Chondrocyte (in vitro differentiated cells): Measurements from ENCODE around the gene BST2. TPM values are rescaled to one million over a fixed set of nuclear protein-coding genes. Genes with fewer than 3 reads are reported as not detected.

Experiments
- DNase-seq: peaks from one replicate; pipeline ENCODE4 v3.0.0; 2021; ENCODE audit warnings: mixed read lengths, low spot score
- H3K27ac Mint-ChIP-seq: one replicate; pipeline ENCODE4 v1.8.0; 2021; ENCODE audit warnings: mild to moderate bottlenecking, moderate library complexity, mixed read lengths; ENCODE audit not compliant: unreplicated experiment
- H3K27me3 Mint-ChIP-seq: 2 replicates; pipeline ENCODE4 v1.8.0; 2021; ENCODE audit warnings: low read depth, mixed read lengths
- H3K36me3 Mint-ChIP-seq: 2 replicates; pipeline ENCODE4 v1.8.0; 2021; ENCODE audit warnings: low read depth, mixed read lengths
- H3K4me1 Mint-ChIP-seq: 2 replicates; pipeline ENCODE4 v1.8.0; 2021; ENCODE audit warnings: low read depth, mild to moderate bottlenecking, mixed read lengths
- H3K4me3 Mint-ChIP-seq: one replicate; pipeline ENCODE4 v1.8.0; 2021; ENCODE audit warnings: mild to moderate bottlenecking, moderate library complexity, mixed read lengths; ENCODE audit not compliant: unreplicated experiment
- H3K9me3 Mint-ChIP-seq: 2 replicates; pipeline ENCODE4 v1.8.0; 2021; ENCODE audit warnings: low read depth, mixed read lengths
- long read RNA-seq: library from polyadenylated mRNA; stranded (forward); transcript quantifications from one replicate; pipeline ENCODE4 v2.0.0, GENCODE V29; 2021
- total RNA-seq: library from RNA; stranded (reverse); gene quantifications from 3 replicates; pipeline ENCODE4 v1.2.1, GENCODE V29; 2021
- TF ChIP-seq, protein P1 (sequence below): fragments of 200-600 bp; sonication (generic); IDR thresholded peaks from 2 replicates; pipeline ENCODE4 v1.5.0; 2021; ENCODE audit warnings: antibody characterized with exemption, mild to moderate bottlenecking, moderate library complexity

The BST2 gene
- not detected in 3 replicates for total RNA-seq
- long read RNA-seq: 0 reads

- TF ChIP-seq, protein P1, sequence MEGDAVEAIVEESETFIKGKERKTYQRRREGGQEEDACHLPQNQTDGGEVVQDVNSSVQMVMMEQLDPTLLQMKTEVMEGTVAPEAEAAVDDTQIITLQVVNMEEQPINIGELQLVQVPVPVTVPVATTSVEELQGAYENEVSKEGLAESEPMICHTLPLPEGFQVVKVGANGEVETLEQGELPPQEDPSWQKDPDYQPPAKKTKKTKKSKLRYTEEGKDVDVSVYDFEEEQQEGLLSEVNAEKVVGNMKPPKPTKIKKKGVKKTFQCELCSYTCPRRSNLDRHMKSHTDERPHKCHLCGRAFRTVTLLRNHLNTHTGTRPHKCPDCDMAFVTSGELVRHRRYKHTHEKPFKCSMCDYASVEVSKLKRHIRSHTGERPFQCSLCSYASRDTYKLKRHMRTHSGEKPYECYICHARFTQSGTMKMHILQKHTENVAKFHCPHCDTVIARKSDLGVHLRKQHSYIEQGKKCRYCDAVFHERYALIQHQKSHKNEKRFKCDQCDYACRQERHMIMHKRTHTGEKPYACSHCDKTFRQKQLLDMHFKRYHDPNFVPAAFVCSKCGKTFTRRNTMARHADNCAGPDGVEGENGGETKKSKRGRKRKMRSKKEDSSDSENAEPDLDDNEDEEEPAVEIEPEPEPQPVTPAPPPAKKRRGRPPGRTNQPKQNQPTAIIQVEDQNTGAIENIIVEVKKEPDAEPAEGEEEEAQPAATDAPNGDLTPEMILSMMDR: no peak
- H3K9me3 Mint-ChIP-seq: no peaks in the 10 kb centered on the region
- peaks cover 14% of the 10 kb centered on the region for H3K4me1 Mint-ChIP-seq
- no peak within 1 kb of the TSS for H3K4me3 Mint-ChIP-seq
- H3K27ac Mint-ChIP-seq: no peak within 1 kb of the TSS
- H3K27me3 Mint-ChIP-seq: peaks cover 3% of the 10 kb centered on the region
- no peak for DNase-seq
- no peaks in the 10 kb centered on the region for H3K36me3 Mint-ChIP-seq
Observed at GRCh38 chr19:17405250-17406045, at the start of gene BST2. BST2 (minus strand) TSS chr19:17405630; CDS start chr19:17405575, 55 bp downstream.

- Mint-ChIP-seq H3K4me1 (peaks cover 9% of the 10 kb centered on the region), H3K4me3 (no peak overlapping the region), H3K27me3 (peaks cover 24% of the 10 kb centered on the region), H3K36me3 (no peaks in the 10 kb centered on the region), H3K27ac (no peak overlapping the region), H3K9me3 (no peaks in the 10 kb centered on the region)
- no peak for DNase-seq
- TF ChIP-seq, protein P1: no peak
Observed at GRCh38 chr19:17454576-17455071, 49.2 kb upstream of the BST2 start.

DNA sequence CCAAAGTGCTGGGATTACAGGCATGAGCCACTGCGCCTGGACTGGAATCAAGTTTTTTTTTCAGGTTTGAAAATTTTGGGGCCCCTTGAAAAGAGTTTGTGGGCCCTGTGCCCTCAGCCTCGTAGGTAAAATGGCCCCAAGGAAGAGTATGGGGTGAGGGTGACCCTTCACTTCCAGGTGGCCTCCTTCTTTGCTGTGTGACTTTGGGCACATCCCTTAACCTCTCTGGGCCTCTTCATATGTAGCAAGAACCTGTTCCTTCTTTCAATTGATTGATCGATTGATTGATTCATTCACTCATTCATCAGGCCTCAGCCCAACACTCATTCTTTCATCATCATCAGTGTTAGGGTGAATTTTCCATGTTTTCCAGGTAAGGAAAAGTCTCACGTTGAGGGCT lies 46.4 kb upstream of the BST2 start:
- Mint-ChIP-seq H3K4me1 (peaks cover 7% of the 10 kb centered on the region), H3K27me3 (peaks cover 32% of the 10 kb centered on the region), H3K27ac (no peak overlapping the region), H3K4me3 (no peak overlapping the region), H3K36me3 (no peaks in the 10 kb centered on the region), H3K9me3 (no peaks in the 10 kb centered on the region)
- TF ChIP-seq, protein P1: no peak
- no peak for DNase-seq

DNA sequence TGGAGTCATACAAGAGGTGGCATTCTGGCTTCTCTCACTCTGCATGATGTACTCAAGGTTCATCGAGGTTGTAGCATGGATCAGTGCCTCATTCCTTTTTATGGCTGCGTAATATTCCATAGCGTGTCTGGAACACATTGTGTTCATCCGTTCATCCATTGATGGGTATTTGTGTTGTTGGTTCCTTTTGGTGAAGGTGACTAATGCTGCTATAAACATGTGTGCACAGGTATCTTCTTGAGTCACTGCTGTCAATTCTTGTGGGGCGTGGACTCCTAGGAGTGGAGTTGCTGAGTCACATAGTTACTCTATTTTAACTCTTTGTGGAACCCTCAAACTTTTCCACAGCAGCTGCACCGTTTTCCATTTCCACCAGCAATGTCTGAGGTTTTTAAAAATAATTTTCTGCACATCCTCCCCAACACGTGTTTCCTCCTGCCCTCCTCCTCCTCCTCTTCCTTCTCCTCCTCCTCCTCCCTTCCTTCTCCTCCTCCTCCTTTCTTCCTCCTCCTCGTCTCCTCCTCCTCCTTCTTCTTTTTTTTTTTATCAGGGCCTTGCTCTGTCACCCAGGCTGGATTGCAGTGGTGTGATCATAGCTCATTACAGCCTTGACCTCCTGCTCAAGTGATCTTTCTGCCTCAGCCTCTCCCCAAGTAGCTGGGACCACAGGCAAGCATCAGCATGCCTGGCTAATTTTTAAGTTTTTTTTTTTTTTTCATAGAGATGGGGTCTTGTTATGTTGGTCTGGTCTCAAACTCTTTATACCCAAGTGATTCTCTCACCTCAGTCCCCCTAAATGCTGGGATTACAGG lies 45.0 kb upstream of the BST2 start:
- H3K4me1 Mint-ChIP-seq: peaks cover 7% of the 10 kb centered on the region
- no peaks in the 10 kb centered on the region for H3K36me3 Mint-ChIP-seq
- no peak for DNase-seq
- H3K27me3 Mint-ChIP-seq: peaks cover 29% of the 10 kb centered on the region
- TF ChIP-seq, protein P1: no peak
- H3K27ac Mint-ChIP-seq: no peak overlapping the region
- no peaks in the 10 kb centered on the region for H3K9me3 Mint-ChIP-seq
- H3K4me3 Mint-ChIP-seq: no peak overlapping the region
